Bronchial epithelial cell (primary cell): Measurements from ENCODE around the gene SLC25A33. TPM values are rescaled to one million over a fixed set of nuclear protein-coding genes. Genes with fewer than 3 reads are reported as not detected.

Source experiments
- DNase-seq: peaks from one replicate; pipeline ENCODE4 v3.0.0-alpha.2; 2010; ENCODE audit warnings: low read depth
- FAIRE-seq: peaks from 2 replicates; lab custom pipeline; 2011; peaks lifted over from hg19 to GRCh38; lab: Jason Lieb, UNC
- H3K27me3 ChIP-seq: 2 replicates; pipeline ENCODE4 v1.5.1; 2011; ENCODE audit warnings: low read length; ENCODE audit not compliant: control insufficient read depth, insufficient read depth
- H3K36me3 ChIP-seq: 2 replicates; pipeline ENCODE4 v1.5.1; 2011; ENCODE audit warnings: low read length; ENCODE audit not compliant: control insufficient read depth, insufficient read depth
- H3K4me3 ChIP-seq: 2 replicates; pipeline ENCODE4 v1.5.1; 2011; ENCODE audit warnings: mild to moderate bottlenecking, low read depth, low read length, control low read depth
- CTCF ChIP-seq: IDR thresholded peaks from 2 replicates; pipeline ENCODE4 v1.5.1; 2011; ENCODE audit warnings: mild to moderate bottlenecking, moderate library complexity, low read length, control low read depth, inconsistent platforms; ENCODE audit not compliant: insufficient read depth, severe bottlenecking
- total RNA-seq: library from RNA; depleted of rRNA; stranded (reverse); fragments of >200 nt; gene quantifications from 2 replicates; pipeline ENCODE4 v1.2.1, GENCODE V29; 2014

The SLC25A33 gene
- total RNA-seq, 1 donor from 2014 or later = 9.5 TPM

DNA sequence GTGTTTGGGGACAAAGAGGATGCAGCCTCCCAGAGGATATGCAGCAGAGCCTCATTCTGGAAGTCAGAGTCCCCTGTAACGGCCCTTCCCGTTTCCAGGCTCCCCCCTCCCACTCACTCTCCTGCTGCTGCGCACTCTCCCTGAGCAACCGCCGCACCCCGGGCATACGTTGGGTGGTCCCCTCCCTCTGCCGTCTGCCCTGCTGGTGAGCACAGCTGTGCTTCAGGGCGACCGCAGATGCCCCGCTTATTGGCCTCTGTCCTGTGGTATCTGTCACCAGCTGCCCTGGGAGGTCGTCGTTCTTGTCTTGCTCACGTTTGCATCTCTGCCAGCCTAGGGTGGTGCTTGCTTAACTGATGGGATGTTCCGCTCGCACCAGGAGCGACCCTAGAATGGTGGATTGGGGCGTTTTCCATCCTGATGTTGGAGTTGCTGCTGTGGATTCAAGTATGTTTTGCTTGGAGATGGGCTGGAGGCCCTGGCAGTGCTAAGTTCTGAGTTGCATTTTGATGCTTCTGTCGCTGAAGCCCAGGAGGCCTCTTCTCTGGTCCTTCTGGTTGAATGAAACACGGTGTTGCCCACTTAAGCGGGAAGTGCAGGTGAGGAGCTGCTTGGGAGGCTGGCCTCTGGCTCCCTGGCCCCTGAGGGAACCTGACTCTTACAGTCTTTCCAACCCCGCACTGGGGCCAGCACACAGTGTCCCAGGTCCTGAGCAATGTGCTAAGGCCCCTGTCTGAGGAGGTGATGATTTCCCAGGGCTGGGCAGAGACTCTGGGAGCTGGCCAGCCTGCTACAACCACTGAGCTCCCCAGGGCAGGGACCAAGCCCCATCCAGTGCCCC lies 52.6 kb downstream of the SLC25A33 start:
- FAIRE-seq (no peak), DNase-seq (no peak)
- no peak overlapping the region for H3K4me3 ChIP-seq
- no peak for TF ChIP-seq CTCF
- H3K36me3 ChIP-seq = peaks cover 1% of the 10 kb centered on the region
- H3K27me3 ChIP-seq = no peaks in the 10 kb centered on the region

- Histone ChIP-seq H3K27me3 (no peaks in the 10 kb centered on the region), H3K36me3 (peaks cover 3% of the 10 kb centered on the region), H3K4me3 (no peak overlapping the region)
- TF ChIP-seq CTCF = no peak
- no peak for DNase-seq
- no peak for FAIRE-seq
These were observed 53.3 kb downstream of the SLC25A33 start for GRCh38 chr1:9592510-9593075.

DNA sequence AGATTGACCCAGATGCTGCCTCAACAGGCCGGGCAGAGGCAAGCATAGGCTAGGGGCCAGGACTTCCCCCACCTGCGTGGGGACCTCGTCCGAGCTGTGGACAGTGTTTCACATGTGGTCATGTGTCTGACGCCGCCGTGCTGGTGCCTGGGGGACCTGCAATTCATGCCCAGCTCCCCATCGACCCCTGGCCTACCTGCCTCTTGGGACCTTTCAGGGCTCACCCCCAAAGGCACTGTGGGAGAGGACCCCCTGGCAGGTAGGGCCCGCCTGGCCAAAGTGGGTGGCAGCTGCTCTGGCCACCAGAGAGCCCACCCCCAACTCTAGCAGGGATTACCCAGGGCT lies 53.9 kb downstream of the SLC25A33 start:
- Histone ChIP-seq H3K36me3 (peaks cover 7% of the 10 kb centered on the region), H3K27me3 (no peaks in the 10 kb centered on the region), H3K4me3 (no peak overlapping the region)
- no peak for DNase-seq
- TF ChIP-seq CTCF = no peak
- no peak for FAIRE-seq

DNA sequence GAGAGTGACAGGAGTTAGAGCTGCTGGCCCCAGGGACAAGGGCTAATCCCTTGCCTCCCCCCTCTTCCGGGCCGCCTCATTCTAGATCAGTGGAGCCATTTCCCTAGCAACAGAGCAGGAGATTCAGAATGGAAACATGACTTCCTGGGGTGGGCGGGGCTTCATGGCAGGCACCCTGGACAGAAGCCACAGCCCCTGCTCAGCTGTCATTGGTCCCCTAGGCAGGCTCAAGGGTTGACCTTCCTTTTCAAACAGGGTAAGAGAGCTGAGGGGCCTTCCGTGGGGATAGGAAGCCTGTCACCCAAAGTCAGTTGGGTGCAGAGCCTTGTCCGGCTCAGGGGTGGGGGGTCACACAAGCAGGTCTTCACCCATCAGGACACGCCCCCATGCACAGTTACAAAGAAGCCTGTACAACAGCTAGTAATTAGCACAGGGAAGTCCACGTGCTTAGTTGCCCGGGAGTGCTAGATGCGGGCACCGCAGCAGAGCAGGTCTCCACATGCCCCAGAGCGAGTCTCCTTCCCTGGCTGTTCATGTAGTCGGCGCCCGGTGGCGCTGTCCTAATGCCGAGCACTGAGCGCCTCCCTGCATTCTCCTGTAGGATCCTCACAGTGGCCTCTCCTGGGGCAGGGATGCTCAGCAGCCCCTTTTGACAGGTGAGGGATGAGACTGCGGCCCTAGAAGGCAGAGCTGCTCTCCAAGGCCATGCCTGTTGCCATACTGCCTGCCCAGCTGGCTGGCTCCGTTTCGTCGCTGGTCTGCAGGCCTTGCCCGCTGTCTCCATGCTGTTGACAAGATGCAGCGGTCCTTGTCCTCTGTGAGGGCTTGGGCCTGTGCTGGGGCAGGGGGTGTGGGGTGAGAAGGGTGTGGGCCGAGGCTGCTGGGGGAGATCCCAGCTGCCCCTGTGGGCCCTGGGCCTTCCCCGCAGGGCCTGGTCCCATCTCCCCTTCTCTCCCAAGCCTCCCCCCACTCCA lies 54.5 kb downstream of the SLC25A33 start:
- DNase-seq (peak; percentile 85), FAIRE-seq (peak; percentile 93)
- peaks cover 8% of the 10 kb centered on the region for H3K36me3 ChIP-seq
- no peak overlapping the region for H3K4me3 ChIP-seq
- peak; percentile 88 for TF ChIP-seq CTCF
- H3K27me3 ChIP-seq = no peaks in the 10 kb centered on the region

DNA sequence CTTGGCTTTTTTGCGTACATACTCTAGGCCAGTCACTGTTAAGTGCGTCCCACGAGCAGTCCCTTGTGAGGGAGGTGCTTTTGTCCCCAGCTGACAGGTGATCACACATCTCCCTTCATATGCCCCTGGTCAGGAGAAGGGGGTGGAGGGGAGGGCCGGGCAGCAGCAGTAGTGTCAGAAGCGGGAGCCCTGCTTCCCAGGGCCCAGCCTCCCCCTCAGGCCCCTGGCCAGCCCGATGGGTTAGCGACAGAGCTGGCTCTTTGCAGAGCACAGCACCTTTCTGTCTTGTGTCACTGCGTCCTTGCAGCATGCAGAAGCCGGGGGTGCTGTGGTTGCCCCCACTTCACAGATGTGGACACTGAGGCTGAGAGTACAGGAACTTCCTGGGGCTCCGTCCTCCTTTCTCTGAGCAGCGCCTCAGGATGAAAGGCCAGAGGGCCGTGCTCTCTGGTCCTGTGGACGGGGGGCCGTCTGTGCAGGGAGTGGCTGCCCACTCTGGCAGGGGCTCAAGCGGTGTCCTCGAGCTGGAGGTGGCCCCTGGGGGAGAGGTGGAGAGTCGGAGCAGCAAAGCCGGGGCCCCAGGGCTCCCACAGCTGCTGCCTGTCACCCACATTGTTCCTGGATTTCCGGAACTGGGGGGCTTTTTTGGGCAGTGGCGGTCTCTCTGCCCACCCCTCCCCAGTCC lies 55.3 kb downstream of the SLC25A33 start:
- TF ChIP-seq CTCF = no peak
- H3K27me3 ChIP-seq = no peaks in the 10 kb centered on the region
- H3K36me3 ChIP-seq = peaks cover 8% of the 10 kb centered on the region
- DNase-seq (no peak), FAIRE-seq (no peak)
- H3K4me3 ChIP-seq = no peak overlapping the region
